Head of caudate nucleus (tissue), 42 donors: Measurements from ENCODE around the gene SLC25A38.

Experiments
- DNase-seq, 42 donors: peaks; one replicate each; pipeline versions ENCODE4 v3.0.0 to v3.0.0-alpha.2; 2020 to 2021; ENCODE audit warnings: mixed read lengths in 7 of 42
- intact Hi-C: fragments of 100-400 bp; cut with DNase I; formaldehyde crosslinking; loops from one replicate; pipeline ENCODE4 v1.15.0; 2022

The SLC25A38 gene

DNA sequence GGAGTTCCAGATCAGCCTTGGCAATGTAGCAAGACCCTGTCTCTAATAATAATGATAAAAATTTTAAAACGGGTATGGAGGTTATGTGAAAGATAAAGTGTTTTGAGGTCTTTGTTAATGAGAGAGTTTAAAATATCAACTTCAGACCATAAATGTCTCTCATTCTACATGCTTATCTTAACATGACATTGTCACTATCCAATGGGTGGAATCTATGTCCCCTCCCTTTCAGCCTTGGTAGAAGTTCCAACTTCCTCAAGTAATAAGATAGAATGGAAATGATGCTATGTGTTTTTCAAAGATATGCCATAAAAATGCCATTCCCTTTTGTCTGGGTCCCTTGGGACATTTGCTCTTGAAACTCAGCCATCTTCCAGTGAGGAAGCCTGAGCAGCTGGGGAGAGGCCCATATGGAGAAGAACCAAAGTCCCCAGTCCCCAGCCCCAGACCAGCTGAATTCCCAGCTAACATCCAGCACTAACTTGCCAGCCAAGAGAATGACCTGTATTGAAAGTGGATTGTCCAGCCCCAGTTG lies 40.3 kb downstream of the SLC25A38 start:
- DNase-seq: no peak
- intact Hi-C loops: no loop called here

DNA sequence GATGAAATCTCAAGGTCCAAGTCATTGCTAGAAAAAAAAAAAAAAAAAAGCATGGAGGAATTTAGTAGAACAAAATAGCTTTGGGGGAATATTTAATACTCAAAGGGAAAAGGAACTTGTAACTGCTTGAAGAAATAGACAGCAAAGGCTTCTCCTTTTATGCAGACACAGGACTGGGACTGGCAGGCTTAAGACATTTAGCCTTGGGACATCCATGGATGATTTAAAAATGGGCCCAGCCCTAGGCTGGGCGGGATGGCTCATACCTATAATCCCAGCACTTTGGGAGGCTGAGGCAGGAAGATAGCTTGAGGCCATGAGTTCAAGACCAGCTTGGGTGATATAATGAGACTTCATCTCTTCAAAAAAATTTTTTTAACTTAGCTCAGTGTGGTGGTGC lies 43.1 kb downstream of the SLC25A38 start:
- intact Hi-C loops: no loop called here
- DNase-seq: no peak

DNA sequence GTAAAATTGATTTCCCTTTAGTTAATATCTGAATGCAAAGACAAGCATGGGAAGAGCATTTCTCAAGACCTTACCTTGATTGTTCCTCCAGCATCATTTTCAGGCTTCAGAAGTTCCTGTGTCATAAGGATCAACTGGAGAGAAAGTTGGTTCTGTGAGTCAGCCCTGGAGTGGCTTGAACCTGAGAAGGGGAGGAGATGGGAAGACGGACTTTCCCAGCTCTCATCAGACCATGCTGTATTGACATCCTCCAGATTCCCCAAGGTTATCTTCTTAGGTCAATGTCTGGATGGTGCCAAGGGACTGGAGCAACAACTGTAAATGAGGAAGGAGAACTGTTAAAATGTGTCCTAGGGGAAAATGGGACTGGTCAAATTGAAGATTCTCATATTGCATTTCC lies 44.3 kb downstream of the SLC25A38 start:
- DNase-seq: no peak
- intact Hi-C loops: no loop called here

DNA sequence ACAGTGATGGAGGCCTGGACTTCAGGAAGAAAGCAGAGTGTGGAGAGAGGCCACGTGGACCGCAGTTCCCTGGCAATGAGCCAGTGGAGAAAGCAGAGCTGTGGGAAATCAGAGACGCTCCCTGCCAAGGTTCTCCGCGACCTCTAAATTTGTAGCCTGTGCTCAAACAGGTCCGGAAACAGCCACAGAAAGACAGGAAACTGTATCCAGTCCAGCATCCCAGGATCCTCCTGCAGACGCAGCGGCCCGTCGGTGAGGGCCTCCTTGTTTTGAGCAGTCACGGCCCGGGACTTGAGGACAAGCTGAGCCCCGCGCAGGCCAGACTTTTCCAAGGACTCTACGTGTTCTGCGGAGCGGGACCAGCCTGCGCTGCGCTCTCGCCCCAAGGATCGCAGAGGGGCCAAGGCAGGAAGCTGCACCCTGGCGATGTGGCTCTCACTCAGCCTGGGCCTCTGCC lies 45.6 kb downstream of the SLC25A38 start:
- peak in 6 of 42 donors; percentile 12 to 48 (median 28) for DNase-seq
- intact Hi-C loops: no loop called here

GRCh38 chr3:39429466-39429865 lies 46.3 kb downstream of the SLC25A38 start:
- intact Hi-C loops: no loop called here
- no peak for DNase-seq

DNA sequence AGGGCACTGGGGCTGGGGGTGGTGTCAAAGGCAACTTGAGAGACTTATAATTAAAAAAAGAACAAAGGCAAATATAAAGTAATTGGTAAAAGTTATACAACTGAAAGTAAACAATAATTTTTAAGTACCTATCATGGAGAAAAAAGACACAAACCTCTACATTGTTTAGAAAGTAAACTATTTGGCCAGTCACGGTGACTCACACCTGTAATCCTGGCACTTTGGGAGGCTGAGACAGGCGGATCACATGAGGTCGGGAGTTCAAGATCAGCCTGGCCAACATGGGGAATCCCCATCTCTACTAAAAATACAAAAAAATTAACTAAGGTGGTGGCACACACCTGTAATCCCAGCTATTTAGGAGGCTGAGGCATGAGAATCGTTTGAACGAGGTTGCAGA lies 49.2 kb downstream of the SLC25A38 start:
- intact Hi-C loops: no loop called here
- DNase-seq: peak in 1 of 42 donors; percentile 8

- peak in 1 of 42 donors; percentile 22 for DNase-seq
- intact Hi-C loops: no loop called here
These were observed 50.5 kb downstream of the SLC25A38 start for GRCh38 chr3:39433642-39434041.

GRCh38 chr3:39434574-39434973 lies 51.4 kb downstream of the SLC25A38 start:
- DNase-seq: peak in 1 of 42 donors; percentile 14
- intact Hi-C loops: no loop called here

DNA sequence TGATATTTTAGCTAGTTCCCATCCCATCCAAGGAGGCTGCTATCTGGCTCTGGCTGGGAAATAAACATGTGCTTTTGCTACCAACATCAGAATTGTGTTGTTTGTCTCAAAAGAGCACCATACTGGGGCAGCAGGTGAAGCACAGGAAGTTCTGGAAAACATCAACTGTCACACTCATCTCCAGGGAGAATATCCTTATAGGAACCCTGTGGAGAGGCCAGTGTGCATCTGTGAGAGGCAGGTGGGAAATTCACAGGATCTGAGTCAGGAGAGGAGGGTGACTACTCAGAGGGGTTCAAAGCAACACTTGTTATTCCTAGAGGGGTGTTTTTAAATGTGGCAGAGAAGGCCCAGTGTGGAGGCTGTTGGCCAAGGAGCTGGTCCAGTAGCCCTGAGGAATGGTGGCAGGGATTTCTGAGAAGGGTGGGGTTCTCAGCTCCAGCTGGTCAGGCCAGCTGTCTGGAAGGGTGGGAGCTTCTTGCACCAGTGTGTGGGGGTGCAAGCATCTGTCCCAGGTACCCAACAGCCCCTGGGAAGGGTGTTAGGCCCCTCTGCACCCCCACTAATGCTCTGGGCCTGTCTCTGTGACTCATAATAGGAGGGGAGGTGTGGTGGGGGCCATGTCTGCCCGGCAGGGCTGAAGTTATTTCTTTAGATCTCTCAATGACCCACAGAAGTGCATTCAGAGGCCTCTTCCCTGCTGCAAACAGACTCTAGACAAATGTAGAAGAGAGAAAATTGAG lies 52.0 kb downstream of the SLC25A38 start:
- no peak for DNase-seq
- intact Hi-C loops: no loop called here

- peak in 1 of 42 donors; percentile 33 for DNase-seq
- intact Hi-C loops: no loop called here
These were observed 55.7 kb downstream of the SLC25A38 start for GRCh38 chr3:39438880-39439279.

DNA sequence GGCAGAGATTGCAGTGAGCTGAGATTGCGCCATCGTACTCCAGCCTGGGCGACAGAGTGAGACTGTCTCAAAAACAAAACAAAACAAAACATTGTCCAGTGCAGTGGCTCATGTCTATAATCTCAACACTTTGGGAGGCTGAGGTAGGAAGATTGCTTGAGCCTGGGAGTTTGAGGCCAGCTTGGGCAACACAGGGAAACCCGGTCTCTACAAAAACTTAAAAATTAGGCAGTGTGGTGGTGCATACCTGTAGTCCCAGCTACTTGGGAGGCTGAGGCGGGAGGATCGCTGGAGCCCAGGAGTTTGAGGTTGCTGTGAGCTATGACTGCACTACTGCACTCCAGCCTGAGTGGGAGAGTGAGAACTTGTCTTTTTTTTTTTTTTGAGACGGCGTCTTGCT lies 57.1 kb downstream of the SLC25A38 start:
- intact Hi-C loops: no loop called here

GRCh38 chr3:39443530-39443929 lies 60.4 kb downstream of the SLC25A38 start:
- intact Hi-C loops: no loop called here
- DNase-seq: peak in 1 of 42 donors; percentile 41

More for the DNA sequence above, 57.1 kb downstream of the SLC25A38 start:
- DNase-seq: no peak

DNA sequence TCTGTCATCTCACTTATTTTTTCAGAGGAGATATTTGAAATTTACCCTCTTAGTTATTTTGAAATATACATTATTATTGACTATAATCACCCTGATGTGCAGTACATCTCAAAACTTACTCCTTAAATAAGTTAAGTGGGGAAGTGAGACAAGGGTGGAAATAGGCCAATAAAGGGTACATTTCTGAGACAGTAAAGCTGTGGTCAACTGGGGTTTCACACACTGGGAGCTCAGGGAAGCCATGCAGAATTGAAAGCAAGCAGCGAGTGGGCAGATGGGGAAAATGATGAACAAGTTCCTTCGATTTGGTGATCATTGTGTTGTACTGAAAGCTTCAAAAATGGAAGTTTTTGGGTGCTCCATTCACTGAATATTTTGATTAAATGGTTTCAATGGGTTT lies 62.8 kb downstream of the SLC25A38 start:
- peak in 1 of 42 donors; percentile 41 for DNase-seq
- intact Hi-C loops: no loop called here

DNA sequence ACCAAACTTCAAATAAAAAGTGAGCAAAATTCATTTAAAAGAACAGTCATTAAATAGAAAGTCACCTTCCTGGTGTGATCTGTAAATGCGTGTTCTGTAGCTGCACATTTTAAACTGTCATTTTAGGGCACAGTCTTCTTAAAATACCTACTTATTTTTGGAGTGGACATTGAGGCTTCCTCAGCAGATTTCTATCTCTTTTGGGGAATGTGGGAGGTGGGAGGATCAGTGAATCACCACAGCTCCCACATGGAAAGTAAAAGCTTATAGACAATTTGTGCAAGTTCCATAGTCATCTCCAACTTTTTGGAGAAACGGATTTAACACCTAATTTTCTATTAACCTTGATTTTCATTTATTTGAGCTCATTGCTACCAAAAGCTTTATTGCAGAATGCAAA lies 63.3 kb downstream of the SLC25A38 start:
- intact Hi-C loops: no loop called here
- peak in 1 of 42 donors; percentile 17 for DNase-seq
